SK-N-SH (cell line): ENCODE data around the gene MOGAT3. TPM values are rescaled to one million over a fixed set of nuclear protein-coding genes. Genes with fewer than 3 reads are reported as not detected.

Experiments
- CTCF ChIA-PET: fragments of 300-600, 350-600 bp; formaldehyde crosslinking; extraction: SDS; loops from one replicate; lab custom pipeline; 2021; lab: Yijun Ruan, JAX
- POLR2A ChIA-PET: fragments of 350-600 bp; sonication (Branson Sonifier 250); formaldehyde crosslinking; extraction: SDS; loops from one replicate; lab custom pipeline; 2020; ENCODE audit warnings: antibody characterized with exemption, inconsistent platforms; lab: Yijun Ruan, JAX
- DNase-seq: peaks from one replicate; pipeline ENCODE4 v3.0.0; 2012
- H2AFZ ChIP-seq: fragments of 200-600 bp; sonication (generic); 2 replicates; pipeline ENCODE4 v1.8.1; 2016; ENCODE audit warnings: antibody characterized with exemption, mild to moderate bottlenecking, low read depth
- H3F3A ChIP-seq: fragments of 200-600 bp; sonication (generic); replicated peaks from 2 replicates; pipeline ENCODE3; 2016; ENCODE audit warnings: antibody characterized with exemption, mild to moderate bottlenecking; ENCODE audit not compliant: insufficient read depth
- H3K27ac ChIP-seq, 2 experiments: fragments of 200-500 bp in 1 of 2; fragments of 200-600 bp in 1 of 2; sonication (Bioruptor generic) in 1 of 2; sonication (generic), shearing (Covaris generic) in 1 of 2; 2 replicates each; pipeline versions ENCODE4 v1.5.1 to v1.6.1; 2014 to 2016; ENCODE audit warnings: low read depth in 2 of 2, inconsistent platforms in 1 of 2, low read length in 1 of 2, mild to moderate bottlenecking in 1 of 2, mixed read lengths in 1 of 2
- H3K27me3 ChIP-seq: fragments of 200-600 bp; sonication (generic), shearing (Covaris generic); 2 replicates; pipeline ENCODE4 v1.6.1; 2016; ENCODE audit warnings: mixed run types; ENCODE audit not compliant: insufficient read depth
- H3K36me3 ChIP-seq, 2 experiments: fragments of 200-500 bp in 1 of 2; fragments of 200-600 bp in 1 of 2; sonication (Bioruptor generic) in 1 of 2; sonication (generic) in 1 of 2; replicated peaks in 1 of 2; 2 replicates each; pipeline versions ENCODE3 to v1.5.1; 2014 to 2016; ENCODE audit warnings: low read length in 1 of 2, mild to moderate bottlenecking in 1 of 2; ENCODE audit not compliant: insufficient read depth in 2 of 2, control insufficient read depth in 1 of 2
- H3K4me1 ChIP-seq, 2 experiments: fragments of 200-500 bp in 1 of 2; fragments of 200-600 bp in 1 of 2; sonication (Bioruptor generic) in 1 of 2; sonication (generic), shearing (Covaris generic) in 1 of 2; 2 replicates each; pipeline versions ENCODE4 v1.5.1 to v1.6.1; 2014 to 2016; ENCODE audit warnings: low read depth in 1 of 2, low read length in 1 of 2, mixed run types in 1 of 2; ENCODE audit not compliant: insufficient read depth in 2 of 2, control insufficient read depth in 1 of 2
- H3K4me2 ChIP-seq: fragments of 200-600 bp; sonication (generic), shearing (Covaris generic); 2 replicates; pipeline ENCODE4 v1.6.1; 2017; ENCODE audit warnings: mixed run types
- H3K4me3 ChIP-seq, 2 experiments: fragments of 200-500 bp in 1 of 2; fragments of 200-600 bp in 1 of 2; sonication (Bioruptor generic) in 1 of 2; sonication (generic), shearing (Covaris generic) in 1 of 2; 2 replicates each; pipeline versions ENCODE4 v1.5.1 to v1.8.1; 2014 to 2016; ENCODE audit warnings: low read depth in 2 of 2, inconsistent platforms in 1 of 2, low read length in 1 of 2, mild to moderate bottlenecking in 1 of 2, mixed read lengths in 1 of 2, moderate library complexity in 1 of 2
- H3K79me2 ChIP-seq: fragments of 200-600 bp; sonication (generic); 2 replicates; pipeline ENCODE4 v1.8.1; 2017; ENCODE audit warnings: mild to moderate bottlenecking; ENCODE audit not compliant: insufficient read depth
- H3K9ac ChIP-seq: fragments of 200-600 bp; sonication (generic); 2 replicates; pipeline ENCODE4 v1.6.1; 2017; ENCODE audit warnings: mixed run types
- H3K9me2 ChIP-seq: fragments of 200-600 bp; sonication (generic); 2 replicates; pipeline ENCODE4 v1.6.1; 2017; ENCODE audit warnings: mixed run types
- H3K9me3 ChIP-seq: fragments of 200-600 bp; sonication (generic); 2 replicates; pipeline ENCODE4 v1.6.1; 2017; ENCODE audit warnings: mixed run types, mild to moderate bottlenecking, moderate library complexity
- H4K20me1 ChIP-seq: fragments of 200-600 bp; sonication (generic); 2 replicates; pipeline ENCODE4 v1.6.1; 2017; ENCODE audit warnings: mild to moderate bottlenecking, mixed run types; ENCODE audit not compliant: insufficient read depth
- CHD2 ChIP-seq: fragments of 150-350 bp; IDR thresholded peaks from 2 replicates; pipeline ENCODE4 v1.6.1; 2018; ENCODE audit warnings: low read length; ENCODE audit not compliant: partially characterized antibody
- ELF1 ChIP-seq: IDR thresholded peaks from 2 replicates; pipeline ENCODE4 v1.4.0; 2012
- EP300 ChIP-seq, 2 experiments: IDR thresholded peaks; 2 replicates each; pipeline versions ENCODE4 v1.4.0 to v1.6.1; 2012; ENCODE audit warnings: borderline replicate concordance in 1 of 2, low read depth in 1 of 2, low read length in 1 of 2
- EZH2phosphoT487 ChIP-seq: fragments of 200-600 bp; sonication (generic); IDR thresholded peaks from 2 replicates; pipeline ENCODE4 v1.6.1; 2017; ENCODE audit warnings: low read depth, mixed run types, mild to moderate bottlenecking, antibody characterized with exemption, moderate library complexity, borderline replicate concordance
- FOSL2 ChIP-seq: IDR thresholded peaks from 2 replicates; pipeline ENCODE4 v1.4.0; 2012; ENCODE audit warnings: low read depth, mild to moderate bottlenecking, moderate library complexity, borderline replicate concordance
- FOXJ3 ChIP-seq: sonication (generic); formaldehyde crosslinking; IDR thresholded peaks from 2 replicates; pipeline ENCODE4 v1.5.1; 2020; ENCODE audit warnings: mild to moderate bottlenecking, missing genetic modification reagents
- FOXM1 ChIP-seq: IDR thresholded peaks from 2 replicates; pipeline ENCODE4 v1.4.0; 2012; ENCODE audit warnings: low read depth, mild to moderate bottlenecking
- GABPA ChIP-seq: IDR thresholded peaks from 2 replicates; pipeline ENCODE4 v1.4.0; 2012; ENCODE audit warnings: low read depth, mild to moderate bottlenecking
- JUND ChIP-seq: IDR thresholded peaks from 2 replicates; pipeline ENCODE4 v1.4.0; 2012
- MAX ChIP-seq: IDR thresholded peaks from 2 replicates; pipeline ENCODE4 v1.4.0; 2012; ENCODE audit warnings: low read depth
- MXI1 ChIP-seq: IDR thresholded peaks from 2 replicates; pipeline ENCODE4 v1.6.1; 2012; ENCODE audit warnings: mild to moderate bottlenecking, low read depth, low read length, improper control_type of control experiment
- NFIC ChIP-seq: IDR thresholded peaks from 2 replicates; pipeline ENCODE4 v1.4.0; 2012; ENCODE audit warnings: borderline replicate concordance
- NRF1 ChIP-seq: IDR thresholded peaks from 2 replicates; pipeline ENCODE4 v1.6.1; 2012; ENCODE audit warnings: low read depth, mild to moderate bottlenecking, low read length
- POLR2AphosphoS5 ChIP-seq: IDR thresholded peaks from 2 replicates; pipeline ENCODE4 v1.6.1; 2012; ENCODE audit warnings: low read depth, low read length
- RCOR1 ChIP-seq: fragments of 150-350 bp; IDR thresholded peaks from 2 replicates; pipeline ENCODE4 v1.6.1; 2017; ENCODE audit warnings: antibody characterized with exemption, low read length
- RFX5 ChIP-seq: IDR thresholded peaks from 2 replicates; pipeline ENCODE4 v1.6.1; 2012; ENCODE audit warnings: mild to moderate bottlenecking, improper control_type of control experiment, low read length
- RXRA ChIP-seq: IDR thresholded peaks from 2 replicates; pipeline ENCODE4 v1.4.0; 2012; ENCODE audit warnings: low read depth, mild to moderate bottlenecking, borderline replicate concordance
- SIN3A ChIP-seq: IDR thresholded peaks from 2 replicates; pipeline ENCODE4 v1.6.1; 2012; ENCODE audit warnings: low read depth, mild to moderate bottlenecking, low read length, moderate library complexity, borderline replicate concordance
- SMC3 ChIP-seq: IDR thresholded peaks from 2 replicates; pipeline ENCODE4 v1.6.1; 2012; ENCODE audit warnings: low read depth, low read length, improper control_type of control experiment
- TAF1 ChIP-seq: IDR thresholded peaks from 2 replicates; pipeline ENCODE4 v1.6.1; 2012; ENCODE audit warnings: low read depth, mild to moderate bottlenecking, low read length, moderate library complexity, borderline replicate concordance
- TCF12 ChIP-seq: IDR thresholded peaks from 2 replicates; pipeline ENCODE4 v1.4.0; 2012
- TEAD4 ChIP-seq: IDR thresholded peaks from 2 replicates; pipeline ENCODE4 v1.4.0; 2012; ENCODE audit warnings: mild to moderate bottlenecking, borderline replicate concordance; ENCODE audit not compliant: insufficient read depth
- USF1 ChIP-seq: IDR thresholded peaks from 2 replicates; pipeline ENCODE4 v1.4.0; 2012; ENCODE audit warnings: low read depth, borderline replicate concordance
- WGBS: methylation state at CpG from one replicate; pipeline ENCODE4 v1.1.6; 2017; ENCODE audit warnings: low lambda C conversion rate; 5-methylcytosine and 5-hydroxymethylcytosine counted together
- polyA plus RNA-seq, 3 experiments: library from polyadenylated mRNA; depleted of rRNA; stranded (reverse); fragments of >200 nt; gene quantifications; 2 replicates each; pipeline ENCODE4 v1.2.3, GENCODE V29; 2012
- TF ChIP-seq, protein P1 (sequence below): IDR thresholded peaks from 2 replicates; pipeline ENCODE4 v1.4.0; 2012; ENCODE audit warnings: low read depth, borderline replicate concordance
- TF ChIP-seq, protein P2 (sequence below): fragments of 200-600 bp; sonication (generic); IDR thresholded peaks from 2 replicates; pipeline ENCODE4 v1.6.1; 2017; ENCODE audit warnings: antibody characterized with exemption, mild to moderate bottlenecking, moderate library complexity
- TF ChIP-seq, protein P3 (sequence below): fragments of 150-350 bp; IDR thresholded peaks from 2 replicates; pipeline ENCODE4 v1.6.1; 2016; ENCODE audit warnings: mild to moderate bottlenecking, low read depth, low read length
- TF ChIP-seq, protein P4 (sequence below): fragments of 150-350 bp; IDR thresholded peaks from 2 replicates; pipeline ENCODE4 v1.6.1; 2017; ENCODE audit warnings: antibody characterized with exemption, low read length, low read depth, borderline replicate concordance

MOGAT3 gene
- polyA plus RNA-seq, 1 of the 3 experiments (the other 2 are of a cell fraction): not detected

DNA sequence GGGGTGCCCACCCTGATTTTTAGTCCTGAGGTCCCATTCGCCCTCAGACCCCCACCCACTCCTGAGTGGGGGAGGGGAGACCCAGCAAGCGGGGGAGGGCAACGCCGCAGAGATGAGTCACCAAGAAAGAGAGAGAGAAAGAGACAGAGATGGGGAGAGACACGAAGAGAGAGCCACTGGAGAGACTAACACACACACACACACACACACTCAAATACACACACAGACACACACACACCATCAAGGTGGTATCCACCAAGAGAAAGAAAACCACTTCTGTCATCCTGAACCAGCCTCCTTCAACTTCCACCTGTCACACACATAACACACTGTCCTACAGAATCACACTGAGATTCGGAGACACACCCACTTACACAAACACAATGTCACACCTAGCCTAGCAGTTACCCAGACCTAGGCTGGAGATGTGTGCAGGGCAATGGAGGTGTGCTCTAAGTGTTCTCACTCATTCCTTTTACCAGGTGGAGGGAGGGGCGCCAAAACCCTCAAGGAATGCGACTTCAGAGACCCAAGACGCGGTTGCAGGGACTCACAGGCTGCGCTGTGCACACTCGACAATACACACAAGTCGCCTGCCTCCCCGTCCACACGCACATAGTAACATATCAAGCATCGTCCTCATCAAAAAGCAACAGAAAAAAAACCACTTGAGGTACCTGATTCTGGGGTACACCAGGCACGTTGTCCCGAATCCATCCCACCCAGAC is 31.6 kb downstream of the MOGAT3 start:
- Histone ChIP-seq H3K9ac (no peak overlapping the region), H2AFZ (no peak overlapping the region), H3K36me3 (no peaks in the 10 kb centered on the region), H3K9me3 (no peaks in the 10 kb centered on the region), H3K27me3 (no peaks in the 10 kb centered on the region; the same call in 1 of the 2 replicates), H4K20me1 (peaks cover 9% of the 10 kb centered on the region), H3K4me3 (peak overlapping the region; percentile 43 to 49), H3K9me2 (no peaks in the 10 kb centered on the region), H3K79me2 (no peaks in the 10 kb centered on the region), H3K27ac (peak overlapping the region in 1 of 2 experiments; percentile 67; a peak in 1 of 4 replicates), H3K4me1 (peaks cover 36 to 58% of the 10 kb centered on the region in 2 experiments), H3F3A (peaks cover 32% of the 10 kb centered on the region), H3K4me2 (peak overlapping the region; percentile 98)
- DNase-seq: peak; percentile 30
- ChIA-PET CTCF (interaction anchor here (0.8 to 3.0 kb wide), 19 partner anchors 10 to 113 kb away, joined by 3 to 45 read pairs (median 5); partner anchors contain the start of genes AP1S1, NAT16, PLOD3 and ZNHIT1), POLR2A (interaction anchor here (0.9 to 1.4 kb wide), 4 partner anchors 10 to 25 kb away, joined by 3 to 7 read pairs (median 4); partner anchors contain the start of gene NAT16)
- WGBS: 2% methylated on average over 18 of the region's 18 CpGs
- TF ChIP-seq, protein P1, sequence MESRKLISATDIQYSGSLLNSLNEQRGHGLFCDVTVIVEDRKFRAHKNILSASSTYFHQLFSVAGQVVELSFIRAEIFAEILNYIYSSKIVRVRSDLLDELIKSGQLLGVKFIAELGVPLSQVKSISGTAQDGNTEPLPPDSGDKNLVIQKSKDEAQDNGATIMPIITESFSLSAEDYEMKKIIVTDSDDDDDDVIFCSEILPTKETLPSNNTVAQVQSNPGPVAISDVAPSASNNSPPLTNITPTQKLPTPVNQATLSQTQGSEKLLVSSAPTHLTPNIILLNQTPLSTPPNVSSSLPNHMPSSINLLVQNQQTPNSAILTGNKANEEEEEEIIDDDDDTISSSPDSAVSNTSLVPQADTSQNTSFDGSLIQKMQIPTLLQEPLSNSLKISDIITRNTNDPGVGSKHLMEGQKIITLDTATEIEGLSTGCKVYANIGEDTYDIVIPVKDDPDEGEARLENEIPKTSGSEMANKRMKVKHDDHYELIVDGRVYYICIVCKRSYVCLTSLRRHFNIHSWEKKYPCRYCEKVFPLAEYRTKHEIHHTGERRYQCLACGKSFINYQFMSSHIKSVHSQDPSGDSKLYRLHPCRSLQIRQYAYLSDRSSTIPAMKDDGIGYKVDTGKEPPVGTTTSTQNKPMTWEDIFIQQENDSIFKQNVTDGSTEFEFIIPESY: no peak
- TF ChIP-seq SMC3 (no peak), NRF1 (no peak), TCF12 (peak; percentile 49), RXRA (no peak), ELF1 (no peak), RCOR1 (no peak), TAF1 (no peak), EZH2phosphoT487 (no peak), MAX (no peak), SIN3A (no peak), JUND (no peak; the same call in 1 of the 2 replicates), RFX5 (no peak), USF1 (no peak), NFIC (no peak), TEAD4 (no peak), EP300 (IDR thresholded peaks at IDR 0.05; ENCODE audit: borderline replicate concordance in 1 of 2, low read depth in 1 of 2, low read length in 1 of 2) (peak in 1 of 2 experiments; percentile 41; a peak in 1 of 4 replicates), GABPA (no peak), FOXM1 (no peak), FOXJ3 (no peak), CHD2 (peak; percentile 89), MXI1 (no peak), POLR2AphosphoS5 (no peak), FOSL2 (peak; percentile 85)
- TF ChIP-seq, protein P2, sequence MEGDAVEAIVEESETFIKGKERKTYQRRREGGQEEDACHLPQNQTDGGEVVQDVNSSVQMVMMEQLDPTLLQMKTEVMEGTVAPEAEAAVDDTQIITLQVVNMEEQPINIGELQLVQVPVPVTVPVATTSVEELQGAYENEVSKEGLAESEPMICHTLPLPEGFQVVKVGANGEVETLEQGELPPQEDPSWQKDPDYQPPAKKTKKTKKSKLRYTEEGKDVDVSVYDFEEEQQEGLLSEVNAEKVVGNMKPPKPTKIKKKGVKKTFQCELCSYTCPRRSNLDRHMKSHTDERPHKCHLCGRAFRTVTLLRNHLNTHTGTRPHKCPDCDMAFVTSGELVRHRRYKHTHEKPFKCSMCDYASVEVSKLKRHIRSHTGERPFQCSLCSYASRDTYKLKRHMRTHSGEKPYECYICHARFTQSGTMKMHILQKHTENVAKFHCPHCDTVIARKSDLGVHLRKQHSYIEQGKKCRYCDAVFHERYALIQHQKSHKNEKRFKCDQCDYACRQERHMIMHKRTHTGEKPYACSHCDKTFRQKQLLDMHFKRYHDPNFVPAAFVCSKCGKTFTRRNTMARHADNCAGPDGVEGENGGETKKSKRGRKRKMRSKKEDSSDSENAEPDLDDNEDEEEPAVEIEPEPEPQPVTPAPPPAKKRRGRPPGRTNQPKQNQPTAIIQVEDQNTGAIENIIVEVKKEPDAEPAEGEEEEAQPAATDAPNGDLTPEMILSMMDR: no peak
- TF ChIP-seq, protein P3, sequence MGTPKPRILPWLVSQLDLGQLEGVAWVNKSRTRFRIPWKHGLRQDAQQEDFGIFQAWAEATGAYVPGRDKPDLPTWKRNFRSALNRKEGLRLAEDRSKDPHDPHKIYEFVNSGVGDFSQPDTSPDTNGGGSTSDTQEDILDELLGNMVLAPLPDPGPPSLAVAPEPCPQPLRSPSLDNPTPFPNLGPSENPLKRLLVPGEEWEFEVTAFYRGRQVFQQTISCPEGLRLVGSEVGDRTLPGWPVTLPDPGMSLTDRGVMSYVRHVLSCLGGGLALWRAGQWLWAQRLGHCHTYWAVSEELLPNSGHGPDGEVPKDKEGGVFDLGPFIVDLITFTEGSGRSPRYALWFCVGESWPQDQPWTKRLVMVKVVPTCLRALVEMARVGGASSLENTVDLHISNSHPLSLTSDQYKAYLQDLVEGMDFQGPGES: no peak
- TF ChIP-seq, protein P4, sequence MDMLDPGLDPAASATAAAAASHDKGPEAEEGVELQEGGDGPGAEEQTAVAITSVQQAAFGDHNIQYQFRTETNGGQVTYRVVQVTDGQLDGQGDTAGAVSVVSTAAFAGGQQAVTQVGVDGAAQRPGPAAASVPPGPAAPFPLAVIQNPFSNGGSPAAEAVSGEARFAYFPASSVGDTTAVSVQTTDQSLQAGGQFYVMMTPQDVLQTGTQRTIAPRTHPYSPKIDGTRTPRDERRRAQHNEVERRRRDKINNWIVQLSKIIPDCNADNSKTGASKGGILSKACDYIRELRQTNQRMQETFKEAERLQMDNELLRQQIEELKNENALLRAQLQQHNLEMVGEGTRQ: no peak
